GM19324 (cell line): ENCODE results near the gene MCHR2.
"Not testable (repeated sequence)": the region's sequence is repeated elsewhere in the genome, so short reads cannot be mapped to it uniquely, and the experiment has no call there.

Experiments used
- ATAC-seq: cut with Tn5 transposase; IDR thresholded peaks from one replicate; pipeline ENCODE4 v1.9.1; 2021; ENCODE audit warnings: mild to moderate bottlenecking, moderate library complexity; ENCODE audit not compliant: unreplicated experiment, low FRiP score

The MCHR2 gene, protein sequence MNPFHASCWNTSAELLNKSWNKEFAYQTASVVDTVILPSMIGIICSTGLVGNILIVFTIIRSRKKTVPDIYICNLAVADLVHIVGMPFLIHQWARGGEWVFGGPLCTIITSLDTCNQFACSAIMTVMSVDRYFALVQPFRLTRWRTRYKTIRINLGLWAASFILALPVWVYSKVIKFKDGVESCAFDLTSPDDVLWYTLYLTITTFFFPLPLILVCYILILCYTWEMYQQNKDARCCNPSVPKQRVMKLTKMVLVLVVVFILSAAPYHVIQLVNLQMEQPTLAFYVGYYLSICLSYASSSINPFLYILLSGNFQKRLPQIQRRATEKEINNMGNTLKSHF

DNA sequence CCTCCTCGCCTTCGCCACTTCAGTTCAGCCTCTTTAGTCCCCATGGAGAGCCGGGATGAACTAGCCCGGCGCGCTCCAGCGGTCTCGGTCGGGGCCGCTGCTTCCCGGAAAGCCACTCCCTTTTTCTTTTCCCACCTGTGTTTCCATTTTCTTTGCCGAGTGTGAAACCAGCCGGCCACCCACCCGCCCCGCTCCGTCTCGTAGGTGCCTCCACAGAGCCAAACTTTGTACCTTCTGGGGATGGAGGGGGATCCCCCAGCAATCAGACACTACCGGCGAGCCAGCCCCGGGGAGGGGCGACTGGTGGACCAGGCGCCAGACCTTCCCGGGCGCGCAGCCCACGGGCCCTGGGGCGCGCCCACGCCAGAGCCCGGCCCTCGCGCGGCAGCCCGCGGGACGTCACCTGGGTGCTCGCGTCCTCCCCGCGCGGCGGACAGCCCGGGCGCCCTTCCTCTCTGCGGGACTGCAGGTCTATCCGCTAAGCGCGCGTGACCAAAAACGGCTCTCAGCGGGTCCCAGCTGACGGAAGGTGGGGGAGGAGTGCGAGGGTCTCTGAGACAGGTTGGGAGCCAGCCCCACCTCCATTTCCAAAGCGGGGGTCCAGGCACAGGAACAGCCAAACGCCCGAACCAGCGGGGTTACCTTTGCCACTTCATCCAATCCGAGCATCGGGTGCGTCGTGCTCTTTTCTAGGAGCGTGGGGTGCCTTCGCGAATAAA is at the start of gene MCHR2:
Gene MCHR2 (minus strand): TSS at position 691 of the 719 bp plus-strand sequence. CDS start 38,076 bp downstream, outside the sequence.
- ATAC-seq: peak; percentile 48

DNA sequence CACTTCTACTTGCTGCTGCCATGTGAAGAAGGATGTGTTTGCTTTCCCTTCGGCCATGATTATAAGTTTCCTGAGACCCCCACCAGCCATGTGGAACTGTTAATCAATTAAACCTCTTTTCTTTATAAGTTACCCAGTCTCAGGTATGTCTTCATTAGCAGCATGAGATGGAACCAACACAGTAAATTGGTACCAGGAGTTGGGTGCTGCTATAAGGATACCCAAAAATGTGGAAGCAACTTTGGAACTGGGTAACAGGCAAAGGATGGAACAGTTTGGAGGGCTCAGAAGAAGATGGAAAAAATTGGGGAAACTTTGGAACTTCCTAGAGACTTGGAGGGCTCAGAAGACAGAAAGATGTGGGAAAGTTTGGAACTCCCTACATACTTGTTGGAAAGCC is 44.5 kb upstream of the MCHR2 start:
- ATAC-seq: not testable (repeated sequence)

DNA sequence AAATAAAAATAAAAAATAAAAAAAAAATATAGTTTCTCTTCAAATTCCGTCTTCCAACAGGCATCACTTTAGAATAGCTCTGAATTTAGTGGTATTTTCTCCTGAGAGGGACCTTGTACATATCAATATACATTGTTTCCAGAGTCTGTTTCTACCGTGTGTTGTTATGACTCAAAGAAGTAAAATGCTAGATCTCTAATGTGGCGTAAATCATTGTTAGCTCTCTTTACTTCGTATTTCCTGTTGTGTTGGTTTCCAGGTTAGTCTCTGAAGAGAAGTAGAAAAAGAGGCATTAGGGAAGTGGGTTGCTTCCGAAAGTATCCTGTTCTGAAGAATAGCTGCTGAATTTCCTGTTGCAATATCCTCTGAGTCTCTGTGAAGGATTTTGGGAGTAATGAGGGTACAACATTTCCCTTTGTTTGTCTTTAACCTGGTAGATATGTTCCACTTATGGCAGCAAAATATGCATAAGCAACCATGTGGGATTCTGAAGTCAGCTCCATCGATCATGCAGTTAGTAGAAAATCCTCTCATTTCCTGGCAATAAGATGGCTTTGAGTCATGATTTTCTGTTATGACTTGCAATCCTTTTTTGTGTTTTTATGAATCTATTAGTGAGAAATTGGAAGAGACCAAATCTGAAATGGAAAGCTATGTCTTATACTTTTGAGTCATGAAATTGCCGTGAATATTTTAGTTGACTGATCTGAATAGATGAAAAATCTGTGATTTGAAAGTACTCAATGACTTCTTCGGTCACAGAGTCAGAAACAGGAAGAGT is 42.0 kb upstream of the MCHR2 start:
- ATAC-seq: peak; percentile 68

DNA sequence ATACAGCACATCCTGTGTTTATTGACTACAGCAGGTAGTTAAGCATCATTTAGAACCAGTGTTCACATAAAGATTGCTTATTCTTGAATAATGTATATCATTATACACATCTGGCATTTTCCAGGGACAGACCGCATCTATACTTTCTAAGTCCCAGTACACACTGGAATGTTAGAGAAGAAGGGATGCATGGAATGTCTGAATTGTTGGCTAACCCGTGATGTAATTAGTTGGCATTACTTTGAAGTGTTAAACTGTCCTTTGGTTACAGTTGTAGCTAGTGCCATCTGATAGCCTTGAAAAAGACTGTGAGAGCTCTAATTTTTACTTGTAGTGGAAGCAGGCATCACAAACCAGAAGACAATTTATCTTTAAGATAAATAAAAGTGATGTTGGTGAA is 29.8 kb upstream of the MCHR2 start:
- no peak for ATAC-seq

DNA sequence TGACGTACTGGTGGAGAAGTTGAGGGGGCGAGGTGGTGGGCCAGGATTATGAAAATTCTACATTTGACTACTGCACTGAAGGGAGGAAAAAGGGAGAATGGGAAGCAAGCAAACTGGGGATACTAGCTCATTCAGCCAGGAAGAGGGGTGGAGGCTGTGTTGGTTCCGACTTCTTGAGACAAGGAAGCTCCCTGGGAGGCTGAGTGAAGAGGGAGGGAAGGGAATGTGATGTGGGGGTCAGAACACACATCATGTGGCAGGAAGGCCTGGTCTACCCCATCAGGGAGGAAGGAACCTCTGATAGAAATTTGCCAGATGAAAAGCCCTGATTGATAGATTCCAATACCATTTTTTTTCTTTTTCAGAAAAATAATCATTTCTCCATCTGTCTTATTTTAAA is 28.8 kb upstream of the MCHR2 start:
- ATAC-seq: no peak

DNA sequence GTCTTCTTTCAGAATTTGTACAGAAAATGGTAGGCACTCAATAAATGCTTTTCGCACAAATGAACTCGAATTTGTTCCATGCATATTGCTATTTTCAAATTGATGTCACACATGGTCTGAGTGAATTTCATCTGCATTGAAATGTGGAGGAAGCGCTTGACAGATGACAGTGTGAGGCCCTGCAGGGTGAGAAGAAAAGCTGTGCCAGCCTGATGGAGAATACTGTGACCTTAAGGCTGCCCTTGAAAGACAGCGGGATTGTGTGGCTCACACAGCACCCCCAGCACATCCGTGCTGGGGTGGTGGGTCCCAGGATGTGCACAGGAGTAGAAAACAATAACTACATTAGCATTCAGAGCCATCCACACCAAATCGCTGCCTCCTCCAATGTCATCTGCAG is 14.8 kb upstream of the MCHR2 start:
- no peak for ATAC-seq

DNA sequence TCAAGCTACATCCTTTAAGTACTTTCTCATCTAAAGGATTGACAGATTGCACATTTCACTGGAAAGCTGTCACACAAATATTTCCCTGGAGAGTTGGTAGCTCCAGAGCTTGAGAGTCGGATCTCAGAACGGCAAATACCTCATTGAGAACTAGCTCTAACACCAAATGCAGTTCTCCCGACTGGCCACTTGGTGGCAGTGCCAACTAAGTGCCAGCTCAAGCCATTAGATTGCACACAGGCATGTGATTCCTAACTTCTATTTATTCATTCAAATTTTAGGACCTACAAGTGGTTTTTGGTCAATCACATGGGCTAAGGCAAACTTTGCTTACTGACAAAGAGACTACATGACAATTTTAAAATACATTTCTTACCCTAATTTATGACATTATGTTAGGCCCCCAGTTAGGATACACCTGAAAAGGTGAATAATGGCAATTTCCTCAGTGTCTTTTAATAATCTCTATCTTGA is 7.9 kb upstream of the MCHR2 start:
- peak; percentile 91 for ATAC-seq

DNA sequence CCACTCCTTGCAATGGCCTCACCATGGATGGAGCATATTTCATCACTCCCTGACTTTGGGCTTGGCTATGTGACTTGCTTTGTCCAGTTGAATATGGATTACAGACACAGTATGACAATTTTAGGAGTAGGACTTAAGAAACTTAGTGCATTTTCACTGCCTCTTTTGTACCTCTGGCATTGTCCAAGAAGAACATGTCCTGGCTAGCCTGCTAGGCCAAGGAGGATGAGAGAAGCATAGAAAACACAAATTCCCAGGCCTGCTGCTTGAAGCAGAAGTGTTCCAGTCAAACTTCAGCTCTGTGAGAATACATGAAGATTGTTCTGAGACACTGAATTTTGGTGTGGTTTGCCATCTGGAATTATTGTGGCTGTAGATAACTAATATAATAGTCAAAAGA is 3.1 kb upstream of the MCHR2 start:
- ATAC-seq: no peak

DNA sequence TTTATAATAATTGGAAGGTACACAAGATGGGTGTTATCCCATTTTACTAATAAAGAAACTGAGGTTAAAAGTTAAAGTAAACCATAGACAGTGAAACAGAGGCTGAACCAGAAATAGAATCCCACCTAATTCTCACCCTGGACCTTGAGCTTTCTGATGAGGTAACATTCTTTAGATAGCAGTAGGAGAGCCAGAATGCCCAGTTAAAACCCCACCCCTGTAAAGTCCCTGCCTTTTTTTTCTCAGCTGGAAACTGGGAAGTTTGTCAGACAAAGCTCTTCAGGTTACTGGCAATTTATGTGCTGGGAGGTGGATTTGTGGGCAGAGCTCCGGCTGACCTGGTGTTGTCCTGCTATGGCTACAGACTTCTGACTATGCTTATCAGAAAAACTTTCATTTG is 1.9 kb upstream of the MCHR2 start:
- ATAC-seq: no peak

DNA sequence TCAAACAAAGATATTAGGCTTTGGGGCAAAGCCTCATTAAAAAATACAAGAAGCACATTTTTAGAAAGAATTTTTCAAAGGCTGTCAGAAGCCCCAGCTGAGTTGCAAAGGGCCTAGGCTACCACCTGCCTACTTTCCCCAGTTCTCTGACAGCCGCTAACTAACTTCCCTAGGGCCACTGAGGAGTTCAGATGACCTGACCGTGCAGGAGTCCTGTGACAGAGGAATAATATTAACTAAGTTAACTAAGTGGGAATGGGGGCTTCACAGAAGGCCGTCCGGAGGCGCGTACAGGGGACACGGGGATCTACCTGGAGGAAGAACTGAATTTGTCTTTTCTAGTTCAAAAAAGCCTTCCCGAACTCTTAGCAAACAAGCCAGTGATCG is 884 bp downstream of the MCHR2 start:
- no peak for ATAC-seq

DNA sequence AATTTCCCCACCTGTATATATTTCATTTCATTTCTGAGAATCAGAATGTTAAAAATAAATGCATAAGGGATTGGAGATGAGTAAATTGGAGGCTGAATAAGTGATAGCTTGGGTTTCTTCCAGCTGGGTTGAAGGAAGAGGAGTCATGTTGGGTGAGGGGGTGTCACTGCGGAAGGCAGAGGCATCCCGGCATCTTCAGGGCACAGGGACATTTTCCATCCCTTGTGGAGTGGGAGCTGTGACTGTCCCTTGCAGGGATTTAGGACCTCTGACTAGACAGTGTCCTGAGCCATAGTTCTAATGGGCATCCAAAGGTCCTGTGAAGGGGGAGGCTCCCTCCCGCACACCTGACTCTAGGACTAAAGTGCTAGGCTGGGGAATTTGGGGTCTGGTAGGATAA is 2.1 kb downstream of the MCHR2 start:
- no peak for ATAC-seq

DNA sequence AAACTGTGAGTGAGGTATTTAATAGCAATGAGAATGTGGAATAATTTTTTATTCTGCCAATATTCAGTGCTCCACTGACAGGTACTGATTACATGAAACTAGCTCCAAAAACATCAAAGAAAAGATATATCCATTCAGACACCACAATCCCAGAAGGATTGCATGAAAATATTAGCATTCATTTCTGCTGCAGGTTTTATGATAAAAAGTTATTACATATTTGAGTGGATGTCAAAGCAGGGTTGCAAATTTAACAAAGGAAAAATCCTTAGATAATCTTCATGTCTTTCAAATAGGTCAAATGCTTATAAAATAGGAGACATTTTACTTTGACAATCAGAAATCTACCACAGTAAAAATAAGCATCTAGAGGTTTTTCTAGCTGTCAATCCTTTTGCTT is 13.3 kb downstream of the MCHR2 start:
- ATAC-seq: no peak

DNA sequence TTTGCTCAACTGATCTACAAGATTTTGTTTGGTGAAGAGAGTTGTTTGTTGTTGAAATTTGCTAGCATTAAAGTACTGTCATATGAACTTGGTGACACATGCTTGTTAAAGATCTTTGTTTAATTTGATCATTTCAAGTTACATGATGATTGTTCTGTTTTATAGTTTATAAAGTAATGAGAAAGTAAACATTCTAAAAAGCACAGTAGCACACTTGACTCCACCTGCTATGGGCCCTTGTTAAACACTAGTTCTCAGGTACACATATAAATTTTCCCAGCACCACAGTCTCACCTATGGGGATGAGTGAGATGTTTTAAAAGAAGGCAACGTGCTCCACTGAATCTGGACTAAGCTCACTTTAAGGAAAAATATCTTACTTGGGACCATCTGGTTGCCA is 14.1 kb downstream of the MCHR2 start:
- ATAC-seq: no peak

DNA sequence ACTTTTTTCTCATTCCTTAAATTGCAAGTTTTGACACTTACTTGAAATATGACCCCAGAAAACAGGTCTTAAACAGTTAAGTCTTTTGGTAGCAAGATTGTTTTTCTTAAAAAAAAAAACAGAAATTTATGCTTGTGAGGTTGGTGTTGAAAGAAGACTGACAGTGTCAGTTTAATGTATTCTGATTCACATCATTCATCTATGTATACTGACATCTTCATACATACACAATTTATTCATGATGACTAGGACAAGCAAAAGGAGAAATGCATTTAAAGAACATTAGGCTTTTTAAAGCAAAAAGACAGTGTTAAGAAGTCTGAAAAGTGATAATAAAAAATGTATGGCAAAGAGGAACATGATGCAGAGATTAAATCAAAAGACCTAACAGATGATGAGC is 27.0 kb downstream of the MCHR2 start:
- ATAC-seq: no peak

DNA sequence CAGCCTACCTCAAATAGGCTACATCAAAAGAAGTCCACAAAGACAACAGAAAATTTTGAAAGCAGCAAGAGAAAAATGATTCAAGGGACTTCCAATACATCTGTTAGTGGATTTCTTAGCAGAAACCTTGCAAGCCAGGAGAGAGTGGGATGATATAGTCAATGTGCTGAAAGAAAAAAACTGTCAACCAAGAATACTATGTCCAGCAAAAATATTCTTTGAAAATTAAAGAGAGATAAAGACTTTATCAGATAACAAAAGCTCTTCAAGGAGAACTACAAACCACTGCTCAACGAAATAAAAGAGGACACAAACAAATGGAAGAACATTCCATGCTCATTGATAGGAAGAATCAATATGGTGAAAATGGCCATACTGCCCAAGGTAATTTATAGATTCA is 34.0 kb downstream of the MCHR2 start:
- ATAC-seq: no peak

DNA sequence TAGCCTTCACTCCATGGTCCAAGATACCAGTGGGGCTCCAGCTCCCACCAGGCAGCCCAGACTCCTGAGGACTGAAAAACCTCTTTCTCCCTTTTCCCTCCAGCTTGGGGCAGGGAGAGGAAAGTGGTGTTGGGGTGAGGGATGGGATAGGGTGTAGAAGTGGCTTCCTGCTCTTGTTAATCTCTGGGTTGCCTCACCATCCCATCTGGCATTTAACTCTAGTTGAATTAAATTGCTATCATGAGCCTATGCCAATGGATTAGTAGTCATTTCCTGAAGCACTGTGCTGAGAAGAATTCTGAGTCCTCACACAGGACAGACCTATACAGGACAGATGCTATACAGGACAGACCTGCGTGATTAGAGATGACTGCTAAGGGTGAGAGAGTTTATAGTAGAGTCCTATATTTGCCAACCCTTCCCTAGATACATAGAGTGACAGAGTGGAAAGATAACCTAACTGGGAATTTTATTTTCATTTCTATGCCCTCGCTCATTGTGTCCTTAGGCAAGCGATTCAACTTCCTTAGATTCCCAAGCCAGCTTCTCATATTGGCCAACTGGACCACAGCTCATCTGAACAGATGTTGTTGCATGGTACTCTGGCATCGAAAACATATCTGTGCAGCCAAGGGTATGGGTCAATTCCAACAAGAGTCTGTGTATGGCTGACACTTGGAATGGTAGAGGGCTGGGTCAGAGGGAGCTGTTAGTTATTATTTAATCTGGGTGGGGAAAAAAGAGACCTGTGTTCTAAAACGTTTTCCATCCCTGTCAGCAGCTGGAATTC is 42.8 kb downstream of the MCHR2 start:
- ATAC-seq: no peak

DNA sequence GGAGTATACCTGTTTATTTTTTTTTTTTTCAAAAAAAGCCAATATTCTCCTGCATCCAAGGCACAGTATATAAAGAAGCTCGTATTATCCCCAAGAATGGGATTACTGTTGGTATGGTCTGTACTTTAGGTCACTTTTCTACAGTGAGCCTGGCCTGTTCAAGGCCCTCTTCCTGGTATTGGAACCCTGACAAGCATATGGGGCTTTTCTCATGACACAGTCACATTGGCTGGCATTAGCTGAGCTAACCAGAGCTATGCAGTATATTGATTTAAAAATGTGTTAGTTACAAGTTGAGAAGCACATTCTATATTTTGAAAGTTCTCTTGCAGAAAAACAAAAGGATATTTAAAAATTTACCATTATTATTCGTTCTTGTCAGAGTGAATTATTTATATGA is 48.0 kb downstream of the MCHR2 start:
- ATAC-seq: no peak

DNA sequence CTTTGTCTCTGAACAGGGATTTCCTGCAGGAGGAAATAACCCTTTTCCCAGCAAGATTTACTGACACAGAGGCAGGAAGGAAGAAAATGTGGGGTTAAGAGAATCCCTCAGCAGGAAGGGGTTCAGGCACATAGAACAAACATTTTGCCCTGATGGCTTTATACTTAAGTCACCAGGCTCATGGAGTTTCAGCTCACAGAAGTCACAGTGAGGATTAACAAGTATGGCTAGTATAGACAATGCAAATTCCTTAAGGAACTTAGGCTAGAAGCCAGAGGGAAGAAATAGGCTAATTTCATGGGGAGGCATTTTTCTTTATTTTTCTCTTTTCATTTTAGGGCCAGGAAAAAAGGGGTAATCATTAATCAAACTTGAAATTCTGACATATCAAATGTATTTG is 50.2 kb downstream of the MCHR2 start:
- no peak for ATAC-seq

DNA sequence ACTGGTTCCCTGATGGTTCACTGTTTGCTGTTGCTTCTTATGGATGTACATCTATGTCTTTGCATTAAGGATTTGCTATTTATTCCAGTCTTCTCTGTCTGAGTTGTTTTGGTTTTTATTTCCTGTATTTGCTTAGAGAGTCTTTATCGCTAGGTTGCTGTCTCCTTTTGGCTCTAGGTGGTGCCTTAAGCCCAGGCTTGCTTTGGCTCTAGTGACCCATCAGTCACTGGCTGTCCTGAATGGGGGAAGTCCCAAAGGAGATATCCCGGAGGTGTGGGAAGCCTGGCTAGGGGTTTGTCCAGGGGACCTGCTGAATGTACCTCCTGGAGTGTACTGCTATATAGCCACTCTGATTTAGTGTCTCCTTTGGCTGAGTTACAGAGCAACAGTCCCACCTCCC is 53.4 kb downstream of the MCHR2 start:
- ATAC-seq: no peak

DNA sequence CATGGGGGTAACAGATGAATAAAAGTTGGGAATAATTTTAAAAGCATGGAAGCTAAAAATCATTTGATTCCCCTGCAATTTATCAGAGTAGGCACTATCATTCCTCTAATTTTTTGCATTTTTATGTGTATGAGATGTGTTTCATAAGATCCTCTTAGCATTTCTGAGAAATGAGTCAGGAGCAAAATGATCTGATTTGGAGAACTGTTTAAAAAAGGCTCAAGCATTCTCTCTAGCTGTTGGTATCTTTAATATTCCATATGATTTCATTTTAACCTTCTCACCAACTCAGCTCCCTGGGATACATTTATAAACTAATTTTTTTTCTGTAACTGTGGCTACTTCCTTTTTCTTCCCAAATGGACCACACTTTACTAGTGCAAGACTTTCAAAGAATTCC is 60.9 kb downstream of the MCHR2 start:
- ATAC-seq: no peak

DNA sequence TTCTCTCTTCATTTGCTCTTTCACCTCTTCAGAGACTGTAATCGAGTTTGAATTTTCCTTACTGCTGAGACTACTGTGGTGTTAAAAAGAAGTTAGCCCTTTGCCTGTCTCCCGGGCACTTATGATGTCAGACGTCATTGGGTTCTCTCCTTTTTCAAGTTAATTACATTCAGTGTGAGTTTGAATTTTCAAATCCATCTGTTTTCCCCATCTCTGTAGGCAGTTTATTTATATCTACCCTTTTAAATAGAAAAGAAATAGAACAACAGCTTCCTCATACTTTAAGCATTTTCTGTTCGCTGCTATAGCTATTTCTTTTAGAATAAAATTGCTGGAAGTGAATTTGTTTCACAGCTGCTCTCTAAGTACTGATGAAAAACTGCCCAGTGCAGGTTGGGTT is 81.4 kb downstream of the MCHR2 start:
- no peak for ATAC-seq
